Lung microvascular endothelial cell (primary cell): ENCODE measurements around the gene C8B. TPM values are rescaled to one million over a fixed set of nuclear protein-coding genes. Genes with fewer than 3 reads are reported as not detected.

Experiments used
- DNase-seq, 2 donors: peaks; one replicate each; pipeline versions ENCODE4 v3.0.0 to v3.0.0-alpha.2; 2010; ENCODE audit warnings: low read depth in 2 of 2
- total RNA-seq: library from RNA; depleted of rRNA; stranded (reverse); fragments of >200 nt; gene quantifications from 2 replicates; pipeline ENCODE4 v1.2.1, GENCODE V29; 2014

C8B gene
- total RNA-seq: not detected in 2 replicates

DNA sequence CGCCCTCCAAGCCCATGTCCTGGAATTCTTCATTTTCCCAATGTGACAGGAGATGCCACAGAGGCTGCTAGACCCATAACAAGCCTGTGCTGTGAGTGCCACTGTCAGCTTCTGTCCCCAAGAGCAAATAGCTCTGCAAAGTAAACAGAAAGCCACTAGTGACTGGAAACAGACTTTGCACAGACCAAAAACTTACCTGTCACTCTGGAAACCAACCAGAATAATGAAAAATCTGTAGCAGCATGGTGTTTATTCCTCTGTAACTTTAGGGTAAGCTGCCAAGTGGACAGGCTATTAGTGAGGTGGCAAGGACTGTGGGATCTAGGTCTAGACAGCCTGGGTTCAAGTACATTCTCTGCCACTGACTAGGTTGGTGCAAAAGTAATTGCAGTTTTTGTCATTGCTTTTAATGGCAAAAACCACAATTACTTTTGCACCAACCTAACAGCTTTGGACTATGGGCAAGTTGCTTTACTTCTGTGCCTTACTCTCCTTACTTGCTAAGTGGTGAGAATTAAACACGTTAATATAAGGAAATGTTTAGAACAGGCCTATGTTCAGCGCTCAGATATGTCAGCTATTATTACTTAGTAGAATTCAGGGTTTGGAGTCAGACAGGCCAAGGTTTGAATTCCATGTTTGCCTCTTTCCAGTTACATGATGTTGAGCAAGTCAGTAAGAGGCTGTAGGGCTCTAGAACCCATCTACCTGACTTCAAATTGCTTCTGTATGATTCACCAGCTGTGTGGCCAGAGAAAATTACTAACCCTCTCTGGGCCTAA lies at the start of gene C8B:
Gene C8B, minus strand, starts transcription at position 100 of the 782 bp plus-strand sequence. Its CDS starts 67 bp downstream, at position 33.
- no peak for DNase-seq

DNA sequence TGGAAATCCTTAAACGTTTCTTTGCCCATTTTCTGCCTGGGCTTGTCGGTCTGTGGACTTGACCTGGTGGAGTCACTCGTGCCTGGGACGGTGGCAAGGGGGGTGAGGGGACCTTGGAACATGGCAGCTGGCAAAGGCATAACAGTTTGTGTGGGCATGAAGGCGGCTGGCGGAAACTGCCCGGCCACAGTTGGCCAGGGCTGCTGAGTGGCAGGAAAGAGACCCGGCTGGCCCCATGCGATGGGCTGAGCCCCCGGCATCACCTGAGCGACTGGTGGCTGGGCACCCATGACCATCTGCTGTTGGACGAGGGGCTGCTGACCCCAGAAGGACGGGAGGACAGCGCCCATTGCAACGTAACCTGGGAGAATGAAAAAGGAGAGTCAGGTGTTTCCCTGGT lies 49.3 kb upstream of the C8B start:
- DNase-seq: no peak

DNA sequence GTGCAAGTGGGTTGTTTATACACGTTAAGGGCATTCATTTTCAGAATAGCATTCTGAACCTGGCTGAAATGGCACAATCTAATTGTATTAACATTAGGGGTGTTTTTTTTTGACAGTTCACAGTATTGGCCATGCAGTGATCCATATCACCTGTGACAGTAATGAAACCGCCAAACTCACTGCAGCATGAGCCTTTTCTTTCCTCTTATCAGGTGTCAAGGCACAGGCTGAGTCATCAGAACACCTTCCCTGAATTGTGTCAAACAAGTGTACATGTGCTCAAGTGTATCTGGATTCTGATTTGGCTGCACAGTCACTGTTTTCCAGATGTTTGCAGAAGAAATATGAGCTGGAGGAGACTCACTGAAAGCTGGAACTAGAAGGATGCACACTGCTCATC lies 47.7 kb upstream of the C8B start:
- DNase-seq: no peak

DNA sequence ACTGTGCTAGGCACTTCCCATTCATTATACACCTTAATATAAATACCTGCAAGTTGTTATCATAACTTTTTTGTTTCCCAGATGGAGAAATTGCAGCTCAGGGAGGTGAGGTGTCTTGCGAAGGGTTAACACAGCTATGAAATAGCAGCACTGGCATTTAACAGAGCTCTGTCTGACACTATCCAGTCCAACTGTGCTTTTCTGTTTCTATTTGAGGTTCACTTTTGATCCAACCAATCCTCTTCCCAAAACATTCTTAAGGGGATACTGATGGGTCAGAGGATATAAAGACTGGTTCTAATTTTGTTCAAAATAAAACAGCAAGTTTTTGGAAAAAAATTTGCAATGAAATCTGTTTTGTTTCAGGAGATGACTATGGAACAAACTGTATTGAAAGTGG lies 46.5 kb upstream of the C8B start:
- DNase-seq: no peak

DNA sequence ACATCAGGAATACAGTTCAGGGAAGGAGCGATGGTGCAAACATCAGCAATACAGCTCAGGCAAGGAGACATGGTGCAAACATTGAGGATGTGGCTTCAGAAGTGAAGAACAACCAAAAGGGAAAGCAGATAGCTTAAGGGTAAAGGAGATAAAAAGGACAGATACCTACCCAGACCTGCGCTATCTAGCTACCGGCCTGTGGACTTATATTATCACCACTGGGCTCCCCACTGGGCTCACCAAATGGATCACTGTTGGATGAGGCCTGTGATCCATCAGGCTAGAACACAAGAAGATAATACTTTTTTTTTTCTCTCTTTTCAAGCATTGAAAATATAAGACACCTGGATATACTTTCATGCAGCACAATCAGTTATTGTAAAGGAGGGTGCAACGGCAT lies 44.7 kb upstream of the C8B start:
- no peak for DNase-seq

DNA sequence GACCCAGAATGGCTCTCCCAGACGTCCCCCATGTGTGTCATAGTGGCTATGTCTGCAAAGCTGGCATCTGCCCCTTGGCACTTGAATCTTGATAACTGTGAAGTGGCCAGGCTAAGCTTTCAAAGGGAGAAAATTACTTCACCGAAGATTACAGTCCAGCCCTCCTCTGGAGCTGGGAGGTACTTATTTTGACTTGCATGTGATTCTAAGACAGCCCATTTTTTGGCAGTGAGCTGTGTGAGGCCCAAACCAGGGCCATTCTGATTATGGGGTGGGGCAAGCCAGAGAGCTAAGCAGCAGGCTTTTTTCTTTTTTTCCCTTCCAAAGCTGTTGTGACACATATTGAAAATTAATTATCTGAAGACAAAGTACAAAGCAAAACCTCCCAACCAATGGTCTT lies 42.1 kb upstream of the C8B start:
- no peak for DNase-seq

DNA sequence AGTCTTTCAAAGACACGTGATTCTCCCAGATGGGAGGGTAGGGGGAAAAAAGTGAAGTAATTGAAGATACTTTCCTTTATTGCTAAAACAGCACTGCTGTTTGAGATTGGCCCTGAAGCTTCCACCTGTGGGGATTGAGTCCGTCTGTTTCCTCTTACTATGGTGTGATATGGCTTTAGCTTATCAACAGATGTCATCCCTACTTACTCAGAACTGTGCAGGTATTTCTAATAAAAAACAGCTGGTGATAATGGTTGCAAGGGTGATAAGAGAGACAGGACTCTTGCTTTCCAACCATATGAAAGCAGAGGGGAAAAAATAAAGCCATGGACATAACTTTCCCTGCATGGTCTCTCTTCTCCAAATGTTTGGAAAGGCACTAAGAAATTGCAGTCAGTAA lies 41.7 kb upstream of the C8B start:
- DNase-seq: no peak

DNA sequence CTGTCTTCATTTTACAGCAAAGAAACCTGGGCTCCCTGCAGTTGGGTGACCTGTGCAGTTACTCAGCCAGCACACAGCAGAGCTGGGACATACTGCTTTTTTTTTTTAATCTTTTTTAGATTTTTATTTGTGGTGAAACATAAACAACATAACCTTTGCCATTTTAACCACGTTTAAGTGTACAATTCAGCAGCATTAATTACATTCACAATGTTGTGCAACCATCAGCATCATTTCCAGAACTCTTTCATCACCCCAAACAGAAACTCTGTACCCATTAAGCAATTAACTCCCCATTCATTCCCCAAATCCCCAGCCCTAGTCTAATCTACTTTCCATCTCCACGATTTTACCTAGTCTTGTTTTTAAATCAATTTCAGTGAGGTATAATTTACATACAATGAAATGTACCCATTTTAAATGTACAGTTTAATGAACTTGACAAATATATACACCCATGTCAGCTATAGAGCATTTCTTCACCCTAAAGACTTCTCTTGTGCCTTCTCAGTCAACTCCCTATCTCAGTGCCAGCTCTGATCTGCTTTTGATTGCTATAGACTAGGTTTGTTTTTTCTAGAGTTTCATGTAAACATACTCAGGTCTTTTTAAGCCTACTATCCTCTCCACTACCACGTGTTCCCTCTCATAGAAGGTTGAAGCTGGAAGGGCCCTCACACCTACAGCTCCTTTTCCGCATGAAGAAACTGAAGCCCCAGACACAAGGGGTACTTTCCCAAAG lies 37.8 kb upstream of the C8B start:
- no peak for DNase-seq

DNA sequence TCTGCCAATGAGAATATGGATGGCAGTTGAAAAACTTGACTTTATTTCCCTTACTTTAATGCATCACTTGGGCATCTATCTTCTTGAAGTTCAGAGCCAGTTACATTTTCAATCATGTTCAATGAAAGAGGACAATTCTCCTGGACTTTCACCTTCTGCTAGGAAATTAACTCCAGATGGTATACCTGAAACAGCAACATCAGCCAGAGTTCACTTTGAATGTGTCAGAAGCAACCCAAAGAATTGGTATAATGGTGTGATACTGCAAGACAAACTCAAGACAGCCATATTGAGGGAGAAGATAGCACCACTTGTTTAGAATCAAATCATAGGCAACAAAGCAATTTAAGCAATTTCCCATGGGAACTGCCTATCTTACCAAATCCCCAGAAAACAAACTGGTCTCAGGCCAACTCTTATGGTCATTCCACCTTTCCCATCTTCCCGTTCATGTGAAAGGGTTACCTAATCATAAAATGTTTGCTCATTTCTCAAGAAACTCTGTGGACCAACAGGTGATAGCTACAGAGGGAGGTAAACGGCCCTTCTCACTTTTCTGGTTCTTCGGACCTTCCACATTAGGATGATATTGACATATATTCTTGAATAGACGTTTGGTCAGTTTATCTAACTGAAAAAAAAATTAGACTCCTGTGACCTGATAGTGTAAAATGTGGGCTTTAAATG lies 29.7 kb upstream of the C8B start:
- DNase-seq: no peak

DNA sequence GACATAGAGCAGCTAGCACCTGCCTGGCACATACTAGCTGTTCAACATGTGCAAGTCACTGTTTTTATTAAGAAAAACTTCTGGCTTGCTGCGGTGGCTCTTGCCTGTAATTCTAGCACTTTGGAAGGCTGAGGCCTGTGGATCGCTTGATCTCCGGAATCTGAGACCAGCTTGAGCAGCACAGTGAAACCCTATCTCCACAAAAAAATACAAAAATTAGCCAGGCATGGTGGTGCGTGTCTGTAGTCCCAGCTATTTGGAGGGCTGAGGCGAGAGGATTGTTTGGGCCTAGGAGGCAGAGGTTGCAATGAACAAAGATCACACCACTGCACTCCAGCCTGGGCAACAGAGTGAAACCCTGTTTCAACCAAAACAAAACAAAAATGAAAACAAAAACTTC lies 27.7 kb upstream of the C8B start:
- DNase-seq: no peak

DNA sequence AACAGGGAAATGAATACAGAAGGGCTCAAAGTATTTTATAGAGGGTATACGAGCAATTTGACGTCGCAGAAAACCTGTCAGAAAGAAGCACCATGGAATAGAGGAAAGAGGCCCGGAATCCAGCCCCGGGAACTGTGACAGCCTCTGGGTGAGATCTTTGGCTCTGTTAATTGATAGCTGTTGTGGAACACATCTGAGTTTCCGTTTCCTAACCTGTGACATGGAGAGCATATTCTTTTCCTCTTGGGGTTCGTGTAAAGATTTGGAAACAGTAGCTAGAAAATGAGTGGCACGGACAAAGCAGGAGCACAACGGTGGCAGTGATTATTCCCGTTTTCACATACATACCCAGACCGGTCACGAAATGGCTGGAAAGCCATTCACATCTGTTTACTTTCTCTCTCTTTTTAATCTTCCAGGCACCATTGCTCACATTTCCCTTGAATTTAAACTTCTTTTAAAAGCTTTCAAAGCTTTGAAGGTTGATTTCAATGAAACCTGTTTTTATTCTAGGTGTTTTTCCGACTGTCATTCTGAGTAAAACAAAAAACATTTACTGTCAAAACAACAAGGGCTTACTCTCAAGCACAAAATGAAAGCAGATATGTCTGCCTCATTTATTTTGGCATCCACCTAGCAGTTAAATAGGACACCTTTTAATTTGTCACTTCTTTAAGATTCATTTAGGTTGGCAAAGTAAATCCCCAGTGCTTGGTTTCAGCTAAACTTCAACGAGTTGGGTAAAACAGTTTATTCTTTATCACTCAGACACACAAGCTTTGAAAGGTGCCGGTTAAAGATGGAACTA lies 26.7 kb upstream of the C8B start:
- DNase-seq: peak in 1 of 2 donors; percentile 27

DNA sequence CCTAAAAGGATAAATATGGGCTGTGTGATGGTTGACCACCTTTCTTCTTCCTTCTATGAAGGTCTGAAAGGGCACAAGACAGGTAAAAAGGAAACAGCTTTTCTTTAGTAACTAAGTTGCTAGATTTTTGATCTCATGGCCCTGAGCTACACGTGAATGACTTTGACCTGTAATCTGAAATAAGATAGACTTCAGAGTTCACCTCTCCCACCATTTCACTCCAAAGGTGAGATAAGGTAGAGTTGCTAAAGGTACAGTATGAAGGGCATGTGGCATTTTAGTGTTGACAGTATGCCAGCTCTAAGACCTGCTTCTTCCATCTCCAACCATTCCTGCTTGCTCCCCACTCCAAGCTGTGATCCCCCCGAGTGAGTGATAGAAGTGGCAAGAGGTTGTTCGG lies 25.8 kb upstream of the C8B start:
- no peak for DNase-seq

DNA sequence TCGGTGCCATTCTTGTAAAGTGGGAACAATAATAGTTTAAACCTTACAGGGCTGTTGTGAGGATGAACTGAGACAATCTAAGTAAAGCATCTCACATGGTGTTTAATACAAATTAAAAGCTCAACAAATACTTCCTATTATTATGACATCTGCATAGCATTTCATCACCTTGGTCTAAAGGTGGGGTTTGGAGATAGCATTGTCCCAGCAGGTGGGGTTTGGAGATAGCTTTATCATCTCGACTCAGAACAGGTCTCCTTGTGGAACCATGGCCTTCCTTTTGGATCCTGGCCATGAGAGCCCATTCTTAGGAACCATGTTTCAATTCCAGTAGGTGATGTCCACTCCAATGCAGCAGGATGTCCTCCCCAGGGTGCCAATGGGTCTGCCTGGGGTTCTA lies 20.6 kb upstream of the C8B start:
- no peak for DNase-seq

DNA sequence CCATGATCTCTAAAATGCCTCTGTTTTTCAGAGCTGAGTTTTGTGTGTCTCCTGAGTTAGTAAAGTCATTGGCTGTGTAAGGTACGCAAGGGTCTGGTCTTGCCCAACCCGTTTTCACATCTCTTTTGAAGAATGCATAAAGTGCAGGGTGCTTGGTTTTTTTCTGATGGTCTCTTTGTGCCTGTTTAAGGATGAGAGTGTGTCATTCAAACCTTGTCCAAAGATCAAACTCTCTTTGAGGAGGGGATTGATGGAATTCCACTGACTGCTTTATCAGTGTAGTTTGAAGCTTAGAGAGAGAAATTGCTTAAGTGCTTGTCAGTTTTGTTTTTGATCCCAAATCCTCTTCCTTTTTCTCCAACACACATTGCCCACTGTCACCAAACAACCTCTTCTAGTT lies 20.0 kb upstream of the C8B start:
- DNase-seq: no peak

DNA sequence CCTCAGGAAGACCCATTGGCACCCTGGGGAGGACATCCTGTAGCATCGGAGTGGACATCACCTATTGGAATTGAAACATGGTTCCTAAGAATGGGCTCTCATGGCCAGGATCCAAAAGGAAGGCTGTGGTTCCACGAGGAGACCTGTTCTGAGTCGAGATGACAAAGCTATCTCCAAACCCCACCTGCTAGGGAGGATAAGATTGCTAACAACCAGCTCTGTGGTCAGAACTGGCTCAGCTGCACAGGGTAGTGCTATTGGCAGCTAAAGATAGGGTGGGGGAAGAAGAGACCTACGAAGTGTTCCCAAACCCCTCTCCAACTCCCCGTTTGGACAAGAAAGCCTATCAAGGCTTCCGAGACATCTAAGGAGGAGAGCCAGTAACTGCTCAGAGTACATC lies 17.7 kb upstream of the C8B start:
- DNase-seq: no peak

DNA sequence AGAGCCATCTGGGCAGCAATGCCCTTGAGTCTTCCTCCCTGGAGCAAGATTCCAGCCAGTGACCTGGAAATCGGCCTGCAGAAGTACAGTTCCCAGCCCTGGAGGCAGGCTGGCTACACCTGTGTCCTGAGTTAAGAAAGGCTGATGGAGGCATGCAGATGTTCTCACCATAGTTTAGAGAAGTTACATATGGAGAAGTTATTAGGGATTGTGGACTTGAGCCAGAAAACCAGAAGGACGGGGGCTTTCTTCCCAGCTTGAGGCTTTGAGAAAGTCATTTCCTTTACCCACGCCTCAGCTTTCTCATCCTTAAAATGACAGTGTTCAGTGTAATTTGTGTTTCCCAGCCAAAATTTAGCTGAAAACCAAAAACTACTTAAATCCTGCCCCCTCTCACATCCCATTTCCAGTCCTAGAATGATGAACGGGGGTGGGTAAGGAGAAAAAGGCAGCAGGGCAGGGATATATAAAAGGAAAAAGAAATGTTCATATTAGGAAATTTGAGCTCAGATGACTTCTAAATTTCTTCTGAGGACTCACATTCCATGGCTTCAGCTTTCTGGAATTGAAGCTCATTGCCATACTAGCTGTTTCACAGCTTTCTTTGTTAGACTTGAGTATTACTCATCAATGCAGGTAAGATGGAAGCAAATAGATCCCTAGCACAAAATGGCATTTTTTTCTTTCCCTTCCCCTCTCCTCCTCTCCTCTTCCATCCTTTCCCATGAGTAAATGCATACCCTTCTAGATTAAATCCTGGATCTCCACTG lies 14.4 kb upstream of the C8B start:
- DNase-seq: no peak

DNA sequence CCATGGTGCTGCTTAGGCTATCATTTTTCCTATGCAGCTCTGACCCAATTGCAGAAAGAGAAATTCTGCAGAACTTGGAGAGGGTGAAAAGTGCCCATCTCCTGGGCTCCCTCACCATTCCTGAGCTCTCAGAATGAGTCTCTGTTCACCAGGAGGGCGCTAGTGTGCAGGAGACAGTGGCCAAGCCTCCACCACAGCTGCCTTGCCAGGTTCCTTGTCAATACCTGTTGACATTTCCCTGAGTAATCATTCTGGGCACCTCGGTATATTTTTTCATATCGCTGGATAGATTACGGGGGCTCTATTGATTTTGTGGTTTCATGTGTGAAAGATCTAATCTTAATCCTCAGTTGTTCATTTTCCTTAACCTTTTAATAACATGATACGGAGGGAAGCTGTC lies 13.0 kb upstream of the C8B start:
- DNase-seq: no peak

DNA sequence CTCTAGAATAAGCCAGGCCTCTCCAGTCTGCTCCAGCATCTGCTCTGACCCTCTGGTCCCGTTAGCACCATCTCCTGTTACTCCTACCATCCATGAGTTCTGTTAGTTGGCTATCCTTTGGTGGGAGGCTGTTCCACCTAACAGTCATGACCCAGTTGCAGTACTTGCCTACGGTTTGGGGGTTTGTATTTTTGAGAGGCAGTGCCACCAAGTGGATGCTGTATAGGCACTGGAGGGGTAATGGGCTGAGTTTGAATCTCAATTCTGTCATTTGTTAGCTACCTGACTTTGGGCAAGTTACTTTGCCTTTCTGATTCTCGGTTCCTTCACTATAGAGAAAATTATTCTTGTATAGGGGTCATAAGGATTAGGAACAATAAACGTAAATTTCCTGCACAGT lies 12.1 kb upstream of the C8B start:
- DNase-seq: no peak

DNA sequence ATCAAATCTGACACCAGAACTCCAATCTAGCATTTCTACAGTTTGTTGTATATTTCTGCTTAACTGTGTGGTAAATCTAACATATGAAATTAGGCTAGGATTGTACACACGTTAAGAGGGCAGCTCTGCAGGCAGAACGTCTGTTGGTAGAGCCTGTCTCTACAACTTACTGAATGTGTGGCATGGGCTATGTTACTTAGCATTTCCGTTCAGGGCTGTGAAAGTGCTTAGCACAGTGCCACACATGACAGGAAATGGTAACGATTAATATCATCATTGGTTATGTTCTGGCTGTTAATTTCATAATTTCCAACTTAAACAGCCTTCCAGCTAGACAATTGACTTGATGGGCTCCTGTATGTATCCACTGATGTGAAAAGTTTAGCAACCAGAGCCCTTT lies 9.6 kb upstream of the C8B start:
- DNase-seq: no peak

DNA sequence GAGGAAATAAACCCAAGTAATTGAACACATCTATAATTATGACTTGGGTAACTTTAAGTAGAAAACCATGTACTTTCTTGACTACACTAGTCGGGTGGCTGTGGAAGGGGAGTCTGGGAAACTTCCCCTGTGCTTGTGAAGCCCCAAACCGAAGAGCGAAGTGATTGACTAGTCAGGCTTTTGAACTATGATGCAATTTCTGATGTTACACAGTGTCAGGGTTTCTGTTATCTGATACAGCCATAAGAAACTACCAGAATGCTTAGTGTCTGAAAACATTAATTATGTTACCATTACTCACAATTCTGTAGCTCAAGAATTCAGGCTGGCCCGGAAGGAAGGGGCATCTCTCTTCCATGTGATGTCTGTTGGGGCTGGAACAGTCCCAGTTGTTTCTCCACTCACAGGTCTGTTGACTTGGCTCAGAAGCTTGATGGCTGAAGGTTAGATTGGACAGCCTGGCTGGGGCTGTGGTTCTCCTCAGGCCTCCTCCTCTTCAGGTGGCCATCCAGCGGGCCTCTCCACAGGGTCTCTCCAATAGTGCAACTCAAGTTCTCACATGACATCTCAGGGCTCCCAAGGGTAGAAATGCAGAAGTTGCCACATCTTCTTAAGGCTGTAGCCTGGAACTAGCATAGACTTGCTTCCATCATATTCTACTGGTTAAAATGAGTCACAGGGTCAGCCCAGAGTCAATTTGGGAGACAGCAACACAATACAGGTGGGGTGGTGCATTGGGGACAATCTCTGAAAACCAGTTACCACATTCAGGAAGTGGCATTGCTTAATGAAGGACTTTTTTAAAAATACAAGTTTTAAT lies 8.3 kb upstream of the C8B start:
- no peak for DNase-seq
